ENCODE results near the gene KDELR1.

- TF ChIP-seq POLR2AphosphoS5 (IDR thresholded peaks at IDR 0.05; ENCODE audit: low read depth, low read length), result no peak
- TF ChIP-seq SIN3A (IDR thresholded peaks at IDR 0.05; ENCODE audit: borderline replicate concordance, insufficient read depth, low read length), result no peak
- no peak for TF ChIP-seq TAF1 (IDR thresholded peaks at IDR 0.05; ENCODE audit: borderline replicate concordance, insufficient read depth, low read length)
- no peak for TF ChIP-seq REST (IDR thresholded peaks at IDR 0.05; ENCODE audit: insufficient read depth in 1 of 2, low read depth in 2 of 2, low read length in 2 of 2)
These were observed 28.0 kb upstream of the KDELR1 start for GRCh38 chr19:48419158-48419920.

Data from PFSK-1 (cell line).